Choroid plexus epithelial cell (primary cell): ENCODE data around the gene TMEM204.

Experiments used
- DNase-seq: peaks from one replicate; pipeline ENCODE4 v3.0.0-alpha.2; 2010; ENCODE audit warnings: low read depth
- H3K4me3 ChIP-seq: 2 replicates; pipeline ENCODE4 v1.5.1; 2011; ENCODE audit warnings: low read depth, mild to moderate bottlenecking, control low read depth, low read length, moderate library complexity
- CTCF ChIP-seq: conservative IDR thresholded peaks from 2 replicates; pipeline ENCODE4 v1.5.1; 2011; ENCODE audit warnings: low read depth, mild to moderate bottlenecking, control low read depth, inconsistent platforms, low read length, moderate library complexity

Gene TMEM204

GRCh38 chr16:1533443-1533951 lies at the start of gene TMEM204:
Gene TMEM204 (plus strand): TSS chr16:1533666. CDS start chr16:1534276, 610 bp downstream.
- no peak for TF ChIP-seq CTCF
- peak within 1 kb of the TSS; percentile 63 for H3K4me3 ChIP-seq
- DNase-seq = peak; percentile 67

- DNase-seq = no peak
- H3K4me3 ChIP-seq = no peak overlapping the region
- TF ChIP-seq CTCF = no peak
These were observed 47.5 kb upstream of the TMEM204 start for GRCh38 chr16:1485847-1486496.

- no peak overlapping the region for H3K4me3 ChIP-seq
- no peak for DNase-seq
- no peak for TF ChIP-seq CTCF
These were observed 46.7 kb upstream of the TMEM204 start for GRCh38 chr16:1486551-1487390.

GRCh38 chr16:1487395-1488053 lies 45.9 kb upstream of the TMEM204 start:
- DNase-seq = no peak
- H3K4me3 ChIP-seq = no peak overlapping the region
- TF ChIP-seq CTCF = no peak

GRCh38 chr16:1488054-1488601 lies 45.3 kb upstream of the TMEM204 start:
- no peak for TF ChIP-seq CTCF
- H3K4me3 ChIP-seq = no peak overlapping the region
- DNase-seq = no peak

- no peak for TF ChIP-seq CTCF
- no peak for DNase-seq
- H3K4me3 ChIP-seq = no peak within 1 kb of the TSS
These were observed 44.8 kb upstream of the TMEM204 start, which contains the start of gene PTX4 for GRCh38 chr16:1488619-1489018. Gene PTX4 (minus strand): TSS chr16:1488944. CDS start chr16:1488909, 35 bp downstream.
